LNCaP clone FGC (cell line): ENCODE data around the gene CHCHD6.

Source experiments
- DNase-seq: peaks from one replicate; pipeline ENCODE4 v3.0.0-alpha.2; 2011; ENCODE audit warnings: low read depth
- H3K4me3 ChIP-seq: 2 replicates; pipeline ENCODE4 v1.5.1; 2011; ENCODE audit warnings: mild to moderate bottlenecking, low read depth, low read length, control low read depth
- TF ChIP-seq, protein P1 (sequence below): IDR thresholded peaks from 2 replicates; pipeline ENCODE4 v1.5.1; 2012; ENCODE audit warnings: mild to moderate bottlenecking; ENCODE audit not compliant: control insufficient read depth, insufficient read depth; ENCODE audit errors: extremely low read depth

CHCHD6 gene

DNA sequence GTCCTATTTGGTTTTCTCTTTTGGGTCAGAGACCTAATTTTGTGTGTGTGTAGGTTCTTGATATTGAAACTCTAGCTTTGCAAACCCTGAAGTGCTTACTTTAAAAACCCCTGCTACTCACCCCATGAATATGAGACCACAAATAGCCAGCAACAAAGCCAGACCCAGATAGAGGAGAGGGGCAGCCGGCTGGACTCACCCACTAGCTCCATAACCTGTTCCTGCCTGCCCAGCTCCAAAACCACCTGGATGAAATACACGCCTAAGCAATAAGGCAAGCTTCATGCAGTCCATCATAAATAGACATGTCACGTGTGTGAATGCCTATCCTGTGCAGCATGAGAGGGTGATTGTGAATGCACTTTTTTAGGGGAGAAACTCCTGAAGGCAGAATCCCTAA lies 45.5 kb upstream of the CHCHD6 start:
- DNase-seq: no peak
- TF ChIP-seq, protein P1, sequence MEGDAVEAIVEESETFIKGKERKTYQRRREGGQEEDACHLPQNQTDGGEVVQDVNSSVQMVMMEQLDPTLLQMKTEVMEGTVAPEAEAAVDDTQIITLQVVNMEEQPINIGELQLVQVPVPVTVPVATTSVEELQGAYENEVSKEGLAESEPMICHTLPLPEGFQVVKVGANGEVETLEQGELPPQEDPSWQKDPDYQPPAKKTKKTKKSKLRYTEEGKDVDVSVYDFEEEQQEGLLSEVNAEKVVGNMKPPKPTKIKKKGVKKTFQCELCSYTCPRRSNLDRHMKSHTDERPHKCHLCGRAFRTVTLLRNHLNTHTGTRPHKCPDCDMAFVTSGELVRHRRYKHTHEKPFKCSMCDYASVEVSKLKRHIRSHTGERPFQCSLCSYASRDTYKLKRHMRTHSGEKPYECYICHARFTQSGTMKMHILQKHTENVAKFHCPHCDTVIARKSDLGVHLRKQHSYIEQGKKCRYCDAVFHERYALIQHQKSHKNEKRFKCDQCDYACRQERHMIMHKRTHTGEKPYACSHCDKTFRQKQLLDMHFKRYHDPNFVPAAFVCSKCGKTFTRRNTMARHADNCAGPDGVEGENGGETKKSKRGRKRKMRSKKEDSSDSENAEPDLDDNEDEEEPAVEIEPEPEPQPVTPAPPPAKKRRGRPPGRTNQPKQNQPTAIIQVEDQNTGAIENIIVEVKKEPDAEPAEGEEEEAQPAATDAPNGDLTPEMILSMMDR: no peak
- H3K4me3 ChIP-seq: no peak overlapping the region

DNA sequence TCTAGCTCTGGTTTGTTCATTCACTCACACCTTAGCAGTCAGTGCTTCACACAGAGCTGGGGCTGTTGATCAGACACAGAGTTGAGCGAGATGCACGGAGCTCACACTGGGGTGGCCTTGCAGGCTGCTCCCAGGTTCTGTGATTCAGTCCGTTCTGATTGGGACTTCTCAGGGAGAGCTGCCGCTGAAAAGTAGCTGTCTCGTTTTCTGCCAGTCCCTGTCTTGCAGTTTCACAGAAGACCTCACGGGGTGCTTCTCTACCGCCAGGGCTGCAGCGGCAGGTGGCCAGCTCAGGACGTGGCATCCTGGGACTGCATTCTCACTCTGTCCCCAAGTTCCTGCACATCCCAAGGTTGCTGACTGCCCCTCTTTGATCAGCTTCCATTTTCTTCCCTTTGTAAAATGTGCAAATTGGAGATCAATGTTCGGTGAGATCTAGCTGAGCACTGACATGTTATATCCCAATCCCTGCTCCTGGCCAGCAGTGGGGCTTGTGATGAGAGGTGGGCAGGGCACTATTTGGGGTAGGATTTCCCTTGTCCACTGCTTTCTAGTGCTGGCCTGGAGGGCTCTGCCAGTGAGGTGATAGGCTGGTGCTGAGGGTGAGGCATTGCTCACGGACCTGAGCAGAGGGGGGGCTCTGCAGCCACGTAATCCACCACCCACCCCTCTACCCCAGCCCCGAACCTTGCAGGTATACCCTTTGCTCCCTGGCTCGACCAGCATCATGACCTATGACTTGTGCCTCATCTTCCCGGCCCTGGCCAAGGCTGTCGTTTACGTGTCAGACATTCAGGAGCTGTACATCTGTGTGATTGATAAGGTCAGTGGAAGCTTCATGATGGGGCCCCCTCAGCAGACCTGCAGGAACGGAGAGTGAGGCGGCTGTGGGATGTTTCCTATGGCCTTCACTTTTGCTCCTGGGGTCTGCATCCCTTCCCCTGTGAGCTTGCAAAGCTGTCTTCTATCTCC lies 43.8 kb upstream of the CHCHD6 start:
- H3K4me3 ChIP-seq: no peak overlapping the region
- TF ChIP-seq, protein P1: peak; percentile 40; the same call in 1 of the 2 replicates
- no peak for DNase-seq

DNA sequence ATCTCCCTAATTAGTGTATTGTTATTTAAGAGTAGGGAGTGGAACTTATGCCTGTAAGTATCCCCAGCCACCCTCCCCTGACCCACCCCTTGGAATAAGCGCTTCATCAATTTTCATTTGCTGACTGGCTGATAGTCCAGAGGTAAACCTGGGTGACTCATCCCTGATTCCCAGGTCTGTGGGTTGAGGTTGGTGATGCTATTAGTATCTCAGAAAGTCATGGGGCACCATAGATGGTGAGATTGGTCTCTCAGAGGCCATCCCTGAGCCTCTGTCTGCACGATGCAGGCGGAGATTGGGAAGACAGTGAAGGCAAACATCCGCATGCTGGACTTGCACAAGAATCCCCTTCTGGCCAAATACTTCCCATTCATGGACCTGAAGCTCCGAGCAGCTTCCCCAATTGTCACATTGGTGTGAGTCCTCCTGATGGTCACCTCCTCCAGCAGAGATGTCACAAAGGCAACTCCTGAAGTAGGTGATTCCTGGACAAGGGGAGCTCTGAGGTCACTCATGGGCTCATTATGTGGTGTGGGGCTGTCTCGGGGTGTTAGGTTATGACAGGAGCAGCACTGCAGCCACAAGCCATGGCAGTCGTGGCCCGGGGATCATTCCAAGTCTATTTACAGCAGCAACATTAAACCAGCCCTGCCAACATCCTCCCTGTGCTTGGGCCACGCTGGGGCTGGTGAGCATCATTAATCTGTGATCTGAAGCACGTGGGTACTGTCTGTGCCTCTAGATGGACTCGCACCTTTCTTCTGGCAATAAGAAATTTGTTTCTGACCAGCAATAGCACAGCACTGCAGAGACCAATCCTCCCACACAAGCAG lies 42.3 kb upstream of the CHCHD6 start:
- TF ChIP-seq, protein P1: no peak
- DNase-seq: no peak
- no peak overlapping the region for H3K4me3 ChIP-seq

DNA sequence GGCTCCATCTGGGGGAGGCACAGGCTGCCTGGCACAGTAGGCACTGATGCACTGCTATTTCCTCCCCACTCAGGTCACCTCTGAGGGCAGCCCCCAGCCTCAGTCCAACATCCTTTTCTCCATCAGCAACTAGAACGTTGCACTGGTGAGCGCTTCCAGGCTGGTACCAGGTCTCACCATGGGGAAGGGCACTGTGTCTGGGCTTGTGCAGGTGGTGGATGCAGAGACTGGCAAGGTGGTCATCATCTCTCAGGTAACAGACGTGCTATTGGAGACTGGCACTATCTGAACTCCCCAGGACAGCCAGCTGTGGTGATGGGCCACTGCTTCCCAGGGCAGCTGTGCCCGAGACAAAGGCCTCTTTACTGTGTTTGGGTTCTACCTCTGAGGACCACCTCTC lies 40.8 kb upstream of the CHCHD6 start:
- no peak overlapping the region for H3K4me3 ChIP-seq
- no peak for DNase-seq
- TF ChIP-seq, protein P1: no peak

DNA sequence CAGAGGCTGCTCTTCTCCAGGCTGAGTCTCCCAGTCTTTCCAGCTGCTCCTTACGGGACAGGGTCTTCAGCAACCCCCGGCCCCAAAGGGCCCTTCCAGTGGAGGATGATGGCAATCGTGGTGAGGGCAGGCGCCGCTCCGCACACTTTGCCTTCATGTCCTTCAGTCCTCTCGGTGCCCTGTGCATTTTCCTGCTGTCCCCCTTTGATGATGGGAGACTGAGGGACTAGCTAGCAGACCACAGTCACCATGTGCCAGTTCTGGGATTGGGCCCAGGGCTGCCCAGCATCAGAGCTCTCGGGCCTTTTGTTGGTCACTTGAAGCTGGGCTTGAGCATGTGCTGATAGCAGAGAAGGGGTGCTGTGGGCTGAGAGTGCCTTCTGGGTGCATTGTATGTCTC lies 40.3 kb upstream of the CHCHD6 start:
- TF ChIP-seq, protein P1: no peak
- DNase-seq: no peak
- no peak overlapping the region for H3K4me3 ChIP-seq

DNA sequence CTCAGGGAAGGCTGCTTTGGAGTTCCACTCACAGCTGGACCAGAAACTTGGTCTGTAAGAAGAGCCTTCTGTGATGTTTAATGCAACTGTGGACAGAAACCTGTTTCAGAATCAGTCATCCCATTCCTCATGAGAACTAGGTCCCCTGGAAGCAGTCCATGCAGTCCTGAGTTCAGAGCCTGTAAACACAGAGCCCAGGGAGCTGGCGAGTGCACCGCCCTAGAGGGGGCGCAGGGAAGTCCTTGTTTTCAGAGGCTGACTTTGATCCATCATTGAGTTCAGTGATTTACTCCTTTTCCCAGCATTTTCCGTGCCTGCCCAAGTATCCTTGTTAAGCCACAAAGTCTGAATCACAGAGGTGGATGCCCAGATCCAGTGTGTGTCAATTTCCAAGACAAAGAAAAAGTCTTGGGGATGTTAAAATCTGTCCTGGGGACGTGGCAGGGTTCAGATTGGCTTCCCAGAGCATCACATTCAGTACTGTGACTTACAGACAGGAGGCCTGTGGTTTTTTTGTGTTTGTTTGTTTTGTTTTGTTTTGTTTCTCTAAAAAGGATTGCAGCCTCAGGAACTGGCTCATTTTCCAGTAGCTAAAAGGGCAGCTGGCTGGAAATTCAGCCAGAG lies 39.3 kb upstream of the CHCHD6 start:
- TF ChIP-seq, protein P1: no peak
- H3K4me3 ChIP-seq: no peak overlapping the region
- DNase-seq: no peak
